ENCODE data around the gene NUDT14. TPM values are rescaled to one million over a fixed set of nuclear protein-coding genes. Genes with fewer than 3 reads are reported as not detected.

NUDT14 gene
- total RNA-seq, 1 donor from 2014 or later: 17.7 TPM

- DNase-seq (ENCODE audit: low read depth): no peak
Measured at GRCh38 chr14:105146976-105147635, 34.0 kb downstream of the NUDT14 start.

- no peak for DNase-seq (ENCODE audit: low read depth)
Measured at GRCh38 chr14:105146181-105146975, 34.7 kb downstream of the NUDT14 start.

DNA sequence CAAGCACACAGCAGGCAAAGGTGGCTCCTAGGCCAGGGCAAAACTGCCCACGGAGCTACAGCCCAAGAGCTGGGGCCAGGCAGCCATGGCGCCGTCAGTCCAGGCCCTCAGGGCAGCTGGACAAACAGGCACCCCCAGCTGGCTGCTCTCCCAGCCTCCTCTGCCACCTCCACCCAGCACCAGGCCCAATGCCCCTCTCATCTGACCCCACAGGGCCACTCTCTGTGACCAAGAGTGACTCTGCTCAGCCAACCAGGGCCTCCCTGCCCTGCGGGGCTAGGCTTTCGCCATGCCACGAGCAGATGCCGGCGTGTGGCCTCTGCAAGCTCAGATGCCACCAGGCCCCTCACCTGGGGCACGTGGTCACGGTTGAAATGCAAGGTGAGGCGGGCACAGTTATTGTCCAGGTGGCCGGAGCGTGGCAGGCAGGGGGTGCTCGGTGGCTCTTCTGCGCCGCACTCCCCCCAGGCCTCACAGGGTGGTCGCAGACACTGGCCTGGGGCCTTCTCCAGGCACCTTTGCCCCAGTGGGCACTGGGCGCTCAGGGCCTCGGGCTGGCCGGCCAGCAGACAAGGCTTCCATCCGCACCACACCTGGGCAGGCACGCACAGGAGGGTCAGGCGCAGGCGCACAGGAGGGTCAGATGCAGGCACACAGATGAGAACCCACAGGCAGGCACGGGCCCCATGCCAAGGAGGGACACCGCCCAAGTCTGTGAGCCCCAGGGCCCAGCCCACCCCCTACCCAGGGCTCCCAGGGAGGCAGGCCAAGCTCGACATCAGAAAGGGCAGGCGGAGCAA lies 35.5 kb downstream of the NUDT14 start:
- no peak for DNase-seq (ENCODE audit: low read depth)

- no peak for DNase-seq (ENCODE audit: low read depth)
Measured at GRCh38 chr14:105144666-105145380, 36.3 kb downstream of the NUDT14 start.

DNA sequence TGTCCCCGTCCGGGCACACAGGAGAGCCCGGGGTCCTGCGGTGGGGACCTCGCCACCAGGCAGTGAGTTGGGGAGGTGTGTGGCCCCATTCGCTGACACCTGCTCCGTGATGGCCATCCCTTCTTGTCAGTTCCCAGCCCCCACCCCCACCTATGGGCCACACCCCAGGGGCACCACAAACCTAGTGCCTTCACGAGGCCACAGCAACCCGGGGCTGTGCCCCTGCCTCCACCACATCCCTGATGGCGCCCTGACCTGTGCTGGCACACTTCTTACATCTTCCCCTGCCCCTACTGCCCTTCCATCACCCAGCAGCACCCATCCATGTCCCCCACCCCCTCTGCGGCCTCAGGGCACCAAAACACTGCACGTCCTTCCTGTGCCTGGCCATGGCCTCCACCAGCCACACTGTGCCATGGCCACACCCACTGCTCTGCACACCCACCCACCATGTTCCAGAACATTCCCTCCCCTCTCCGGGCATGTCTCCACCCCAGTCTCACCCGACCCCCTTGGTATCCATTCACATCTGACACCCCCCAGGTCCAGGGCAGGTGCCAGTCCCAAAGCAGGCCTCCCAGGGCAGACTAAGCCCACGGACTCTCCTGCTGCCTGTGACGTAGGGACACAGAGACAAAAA lies 37.0 kb downstream of the NUDT14 start:
- no peak for DNase-seq (ENCODE audit: low read depth)

GRCh38 chr14:105143451-105144025 lies 37.6 kb downstream of the NUDT14 start:
- DNase-seq (ENCODE audit: low read depth): no peak

DNA sequence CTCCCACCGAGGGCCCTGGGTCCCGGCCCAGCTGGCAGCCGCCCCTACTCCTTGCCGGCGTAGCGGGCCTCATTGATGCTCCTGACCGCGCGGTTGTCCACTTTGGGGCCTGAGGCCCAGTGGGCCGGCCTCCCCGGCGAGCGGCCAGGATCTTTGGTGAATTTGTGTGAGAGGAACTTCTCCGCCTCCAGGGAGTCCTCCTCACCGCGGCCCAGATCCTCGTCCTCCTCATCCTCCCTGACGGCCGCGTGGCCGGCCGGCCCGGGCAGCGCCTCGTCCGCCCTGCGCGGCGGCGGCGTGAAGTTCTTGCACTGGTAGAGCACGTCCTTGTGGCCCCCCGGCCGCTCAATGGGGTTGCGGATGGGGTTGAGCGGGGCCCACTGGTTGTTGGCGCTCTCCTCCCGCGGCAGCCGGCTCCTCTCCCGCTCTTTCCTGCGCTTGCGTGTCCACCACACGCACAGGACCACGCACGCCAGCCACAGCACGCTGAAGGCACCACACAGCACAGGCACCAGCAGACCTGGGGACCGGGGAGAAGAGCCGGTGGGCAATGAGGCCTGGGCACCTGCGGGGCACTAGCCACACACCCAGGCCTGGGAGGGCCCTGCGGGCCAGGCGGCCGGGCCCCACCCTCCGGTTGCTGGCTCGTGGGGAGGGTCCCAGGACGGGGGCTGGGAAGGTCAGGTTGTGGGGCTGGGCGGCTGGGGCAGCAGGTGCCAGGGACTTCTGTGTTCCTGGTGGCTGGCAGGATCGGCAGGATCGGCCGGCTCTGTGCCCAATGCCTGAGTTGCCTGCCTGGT lies 38.3 kb downstream of the NUDT14 start:
- DNase-seq (ENCODE audit: low read depth): no peak

GRCh38 chr14:105141486-105142281 lies 39.4 kb downstream of the NUDT14 start:
- no peak for DNase-seq (ENCODE audit: low read depth)

DNA sequence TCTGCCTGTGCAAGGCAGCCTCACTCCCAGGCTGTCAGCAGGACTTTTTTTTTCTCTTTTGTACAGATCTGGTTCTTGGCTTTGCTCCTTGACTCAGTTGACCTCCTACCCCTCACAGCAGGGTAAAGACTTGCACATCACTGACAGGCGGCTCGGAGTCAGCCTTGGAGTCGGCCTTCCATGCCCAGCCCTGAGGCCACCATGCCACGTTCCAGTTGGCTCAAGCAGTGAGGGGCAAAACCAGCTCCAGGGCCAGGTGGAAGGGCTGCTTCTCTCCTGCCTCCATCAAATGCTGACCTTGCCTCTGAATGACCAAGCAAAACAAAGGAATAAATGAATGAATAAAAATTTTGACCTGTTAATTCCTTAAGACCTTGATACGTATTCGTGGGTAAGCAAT lies 40.1 kb downstream of the NUDT14 start:
- no peak for DNase-seq (ENCODE audit: low read depth)

GRCh38 chr14:105140581-105140980 lies 40.5 kb downstream of the NUDT14 start:
- DNase-seq (ENCODE audit: low read depth): no peak

DNA sequence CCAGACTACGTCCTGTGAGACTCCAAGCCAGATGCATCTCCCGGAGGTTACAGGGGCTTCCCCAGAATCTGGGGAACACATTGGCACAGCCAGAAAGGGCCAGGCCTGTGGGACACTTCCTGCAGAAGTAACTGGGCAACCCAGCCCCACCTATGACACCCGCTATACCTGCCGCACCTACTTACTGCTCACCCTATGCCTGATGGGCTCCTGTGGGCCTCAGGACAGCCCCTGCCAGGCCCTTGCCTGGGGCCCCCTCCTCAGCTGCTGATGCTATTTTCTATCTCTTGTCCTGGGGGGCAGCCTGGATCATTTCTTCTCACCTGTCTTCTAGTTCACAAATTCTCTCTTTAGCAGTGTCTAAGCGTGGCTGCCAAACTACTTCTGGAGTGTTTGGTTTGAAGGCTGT lies 41.3 kb downstream of the NUDT14 start:
- DNase-seq (ENCODE audit: low read depth): no peak

DNA sequence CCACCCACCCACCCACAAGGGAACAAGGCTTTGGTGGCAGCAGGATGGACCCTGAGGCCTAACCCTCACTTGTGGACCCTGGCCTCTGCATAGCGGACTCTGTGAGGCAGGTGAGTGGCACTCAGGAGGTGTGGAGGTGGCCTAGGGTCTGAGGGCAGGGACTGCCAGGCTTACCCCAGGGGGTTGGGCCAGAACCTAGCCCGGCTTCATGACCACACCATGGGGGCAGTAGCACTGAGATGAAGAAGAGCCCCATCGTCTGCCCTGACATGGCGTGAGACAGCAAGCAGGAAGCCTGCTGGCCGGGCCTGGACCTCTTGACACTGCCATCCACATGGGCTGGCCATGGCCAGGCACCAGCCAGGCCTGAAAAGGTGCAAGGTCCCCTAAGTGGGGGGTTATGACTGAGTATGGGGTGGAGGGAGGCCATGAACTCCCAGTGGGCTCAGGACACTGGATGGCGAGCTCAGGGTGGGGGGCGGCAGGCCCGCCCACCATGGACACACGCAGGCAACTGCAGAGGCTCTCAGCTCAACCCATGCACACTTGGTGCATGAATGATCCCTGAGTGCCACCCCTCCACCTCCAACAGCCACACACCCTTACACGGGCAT lies 41.8 kb downstream of the NUDT14 start:
- no peak for DNase-seq (ENCODE audit: low read depth)

DNA sequence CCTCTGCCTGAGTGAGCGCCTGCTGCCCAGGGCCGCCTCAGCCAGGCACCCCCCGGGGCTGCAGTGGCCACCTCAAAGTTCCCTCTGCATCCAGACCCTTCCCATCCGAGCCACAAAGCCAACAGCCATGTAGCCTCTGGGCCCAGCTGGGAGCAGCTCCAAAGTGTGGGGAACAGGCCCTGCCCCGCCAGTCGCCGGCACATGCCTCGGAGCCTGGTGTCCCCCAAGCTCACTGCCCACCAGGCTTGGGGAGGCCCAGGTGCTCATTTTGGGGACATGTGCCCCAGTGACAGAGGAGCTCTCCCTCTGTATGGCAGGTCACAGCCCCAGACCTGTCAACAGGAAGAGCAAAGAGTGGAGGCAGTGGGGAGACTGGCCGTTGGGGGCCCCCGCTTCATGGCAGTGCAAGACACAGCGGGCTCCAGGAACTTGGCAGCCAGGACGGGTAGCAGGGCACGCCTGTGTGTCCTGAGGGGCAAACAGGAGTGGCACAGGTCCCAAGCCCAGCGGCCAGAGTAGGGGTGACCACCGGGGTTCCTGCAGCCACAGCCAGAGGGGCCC lies 42.5 kb downstream of the NUDT14 start:
- no peak for DNase-seq (ENCODE audit: low read depth)

DNA sequence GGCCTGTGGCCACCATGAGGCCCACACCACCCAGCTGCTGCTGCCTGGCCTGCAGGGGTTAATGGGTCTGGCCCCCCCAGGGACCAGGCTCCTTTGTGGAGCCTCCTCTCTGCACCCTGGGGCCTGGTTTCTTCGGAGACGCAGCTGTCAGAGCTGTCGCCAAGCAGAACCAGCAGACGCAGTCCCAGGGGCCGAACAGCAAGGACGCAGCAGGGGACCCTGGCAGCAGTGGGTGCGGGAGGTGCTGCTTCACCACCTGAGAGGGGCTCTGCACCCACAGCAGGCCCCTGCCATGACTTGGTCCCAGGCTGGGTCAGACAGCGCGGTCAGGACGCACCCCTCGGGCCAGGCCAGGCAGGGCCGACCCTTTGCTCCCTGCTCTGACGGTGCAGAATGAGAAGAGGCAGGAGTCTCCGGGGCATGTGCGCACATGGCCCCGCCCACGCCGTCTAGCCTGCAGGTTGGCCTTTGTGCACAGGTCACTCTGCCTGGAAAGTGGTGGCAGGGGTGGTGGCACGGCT lies 43.0 kb downstream of the NUDT14 start:
- DNase-seq (ENCODE audit: low read depth): no peak

GRCh38 chr14:105137481-105138020 lies 43.6 kb downstream of the NUDT14 start:
- no peak for DNase-seq (ENCODE audit: low read depth)

GRCh38 chr14:105136401-105137322 lies 44.5 kb downstream of the NUDT14 start:
- DNase-seq (ENCODE audit: low read depth): no peak
